Measurements from ENCODE around the gene GTF2H2. TPM values are rescaled to one million over a fixed set of nuclear protein-coding genes. Genes with fewer than 3 reads are reported as not detected.
"Not testable (repeated sequence)": the region's sequence is repeated elsewhere in the genome, so short reads cannot be mapped to it uniquely, and the experiment has no call there.

The GTF2H2 gene
- total RNA-seq, 1 donor from 2014 or later = 54.7 TPM

GRCh38 chr5:71013575-71013974, 53.9 kb downstream of the GTF2H2 start:
- no peak for DNase-seq (ENCODE audit: low spot score)

GRCh38 chr5:71011194-71011792, 56.2 kb downstream of the GTF2H2 start:
- no peak for DNase-seq (ENCODE audit: low spot score)

- DNase-seq (ENCODE audit: low spot score) = not testable (repeated sequence)
Observed at GRCh38 chr5:71006983-71007382, 60.5 kb downstream of the GTF2H2 start.

Other genes with a start within 250 kb of the GTF2H2 start
- gene SERF1A, start 167.0 kb downstream of the GTF2H2 start, total RNA-seq (ENCODE audit: insufficient read depth, low replicate concordance) = 35.2 TPM
- gene SMN1, start 142.6 kb downstream of the GTF2H2 start, total RNA-seq (ENCODE audit: insufficient read depth, low replicate concordance) = 30.6 TPM
- gene NAIP, start 42.3 kb downstream of the GTF2H2 start, total RNA-seq (ENCODE audit: insufficient read depth, low replicate concordance) = 49.4 TPM

Measured in umbilical cord (tissue), 2 donors.